T-helper 2 cell treated with Interferon-gamma antibody and Interleukin-4, amounts not matched to agents 100 ng/mL and 5 ng/mL, for 36 hours (primary cell): Measurements from ENCODE around the gene FST. TPM values are rescaled to one million over a fixed set of nuclear protein-coding genes. Genes with fewer than 3 reads are reported as not detected.

ENCODE experiments used
- intact Hi-C: fragments of 100-400 bp; cut with micrococcal nuclease; formaldehyde crosslinking; loops from one replicate; pipeline ENCODE4 v1.15.1; 2023
- total RNA-seq: library from RNA; stranded (reverse); gene quantifications from 2 replicates; pipeline ENCODE4 v1.2.3, GENCODE V29; 2022

FST gene, protein sequence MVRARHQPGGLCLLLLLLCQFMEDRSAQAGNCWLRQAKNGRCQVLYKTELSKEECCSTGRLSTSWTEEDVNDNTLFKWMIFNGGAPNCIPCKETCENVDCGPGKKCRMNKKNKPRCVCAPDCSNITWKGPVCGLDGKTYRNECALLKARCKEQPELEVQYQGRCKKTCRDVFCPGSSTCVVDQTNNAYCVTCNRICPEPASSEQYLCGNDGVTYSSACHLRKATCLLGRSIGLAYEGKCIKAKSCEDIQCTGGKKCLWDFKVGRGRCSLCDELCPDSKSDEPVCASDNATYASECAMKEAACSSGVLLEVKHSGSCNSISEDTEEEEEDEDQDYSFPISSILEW
- total RNA-seq = not detected in 2 replicates

DNA sequence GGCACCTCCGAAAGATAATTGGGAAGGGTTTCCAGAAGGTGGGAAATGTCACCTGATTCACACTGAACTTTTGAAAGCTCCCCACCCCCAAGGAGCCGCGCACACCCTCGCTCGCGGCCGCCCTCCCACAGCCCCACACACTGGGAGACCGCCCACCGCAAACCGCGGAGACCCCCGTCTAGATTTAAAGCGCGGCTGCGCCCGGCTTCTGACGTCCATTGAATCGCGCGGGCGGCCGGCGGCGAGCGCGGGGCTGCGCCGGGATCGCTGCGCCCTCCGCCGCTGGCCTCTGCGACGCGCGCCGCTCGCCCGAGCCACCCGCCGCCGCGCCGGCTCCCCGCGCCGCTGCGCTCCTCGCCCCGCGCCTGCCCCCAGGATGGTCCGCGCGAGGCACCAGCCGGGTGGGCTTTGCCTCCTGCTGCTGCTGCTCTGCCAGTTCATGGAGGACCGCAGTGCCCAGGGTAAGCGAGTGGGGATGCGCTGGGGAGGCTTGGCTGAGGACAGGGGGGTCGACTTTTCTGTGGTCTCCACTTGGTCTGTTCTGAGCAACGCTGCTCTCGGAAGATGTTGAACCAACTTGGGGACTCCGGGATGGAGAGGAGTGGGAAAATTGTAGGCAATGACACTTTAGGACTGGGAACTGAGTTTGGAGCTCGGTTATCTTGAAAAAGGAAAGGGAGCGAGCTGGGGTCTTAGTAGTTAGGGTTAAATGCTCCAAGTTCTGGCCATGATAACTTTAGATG, at the start of gene FST:
Gene FST (plus strand): TSS at position 214 of the 743 bp plus-strand sequence. CDS start 163 bp downstream, at position 377.
- intact Hi-C loops = loop anchor here (10.0 kb wide), 1 partner anchor 376 kb away; the partner anchor contains the start of gene MOCS2

DNA sequence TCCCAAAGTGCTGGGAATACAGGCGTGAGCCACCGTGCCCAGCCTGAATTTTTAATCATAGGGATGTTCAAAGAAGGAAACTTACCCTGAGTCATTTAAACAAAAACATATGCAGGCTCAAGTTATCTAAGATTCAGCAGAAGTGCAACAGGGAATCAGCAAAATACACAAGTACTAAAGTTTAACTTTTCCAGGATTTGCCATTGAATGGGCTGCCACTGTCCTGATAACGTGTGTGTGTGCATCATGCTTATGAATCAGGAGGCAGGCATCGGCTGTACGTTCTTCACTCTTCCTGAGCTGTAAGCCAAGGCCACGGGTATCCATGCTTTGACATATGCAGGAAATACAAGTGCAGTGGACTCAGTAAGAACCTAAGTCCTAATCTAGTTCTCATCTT, 48.8 kb upstream of the FST start:
- intact Hi-C loops = no loop called here

DNA sequence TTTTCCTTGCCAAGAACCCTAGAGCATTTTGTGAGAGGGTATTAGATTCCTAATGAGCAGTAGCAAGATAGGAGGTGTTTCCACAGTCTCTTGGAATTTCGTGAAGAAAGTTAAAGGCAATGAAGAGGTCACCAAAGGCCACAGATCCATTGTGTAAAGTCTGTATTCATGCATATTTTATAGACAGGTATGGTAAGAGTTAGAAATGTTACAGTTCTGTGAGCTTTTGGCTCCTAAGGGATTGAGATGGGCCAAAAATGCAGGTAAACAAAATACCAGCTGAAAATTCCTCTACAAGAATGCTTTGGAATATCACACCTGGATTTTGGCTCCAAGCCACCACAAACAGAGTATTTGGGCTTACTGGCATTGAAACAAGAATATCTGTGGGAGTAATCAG, 47.4 kb upstream of the FST start:
- intact Hi-C loops = no loop called here

DNA sequence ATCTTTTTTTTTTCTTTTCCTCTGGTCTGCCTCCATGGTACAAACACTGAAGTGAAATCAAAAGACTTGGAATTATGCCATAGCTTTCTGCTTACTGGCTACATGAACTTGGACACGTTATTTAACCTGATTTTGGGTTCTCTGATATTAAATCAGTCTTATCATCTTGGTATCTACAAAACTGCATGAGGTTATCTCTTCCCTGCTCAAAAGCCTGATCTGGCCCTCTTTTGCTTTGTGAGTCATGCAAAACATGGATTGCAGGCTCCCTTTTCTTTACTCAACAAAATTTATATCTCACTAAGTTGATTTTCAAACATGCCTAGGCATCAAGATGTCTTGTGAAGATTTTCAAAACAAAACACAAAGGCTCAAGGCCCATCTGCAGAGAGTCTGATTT, 45.9 kb upstream of the FST start:
- intact Hi-C loops = no loop called here

DNA sequence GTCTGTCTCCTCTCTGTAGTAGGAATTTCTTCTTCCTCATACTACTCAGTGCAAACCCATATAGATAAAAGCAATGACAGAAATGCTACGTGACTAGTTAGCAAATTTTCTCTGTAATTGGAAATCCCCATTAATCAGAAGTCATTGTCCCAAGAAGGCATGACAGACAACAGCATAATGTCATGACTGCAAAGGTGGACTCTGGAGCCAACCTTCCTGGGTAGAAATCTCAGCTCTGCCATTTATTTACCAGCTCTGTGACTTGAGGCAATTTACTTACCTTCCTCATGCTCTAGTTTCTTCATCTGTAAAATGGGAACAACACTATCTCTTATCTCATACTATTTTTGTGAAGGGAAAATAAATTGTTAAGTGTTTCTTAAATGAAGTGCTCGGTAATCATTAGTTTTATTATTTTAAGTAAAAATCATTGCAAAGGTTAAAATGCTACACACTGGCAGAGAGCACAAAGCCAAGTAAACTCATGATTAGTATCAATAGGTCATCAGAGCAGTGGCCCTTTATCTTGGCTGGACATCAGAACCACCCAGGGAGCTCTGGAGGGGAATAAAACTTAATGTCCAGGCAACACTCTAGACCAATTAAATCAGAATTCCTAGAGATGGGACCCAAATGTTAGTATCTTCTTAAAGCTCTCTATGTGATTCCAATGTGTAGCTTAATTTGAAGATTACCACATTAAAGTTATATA, 43.8 kb upstream of the FST start:
- intact Hi-C loops = no loop called here

DNA sequence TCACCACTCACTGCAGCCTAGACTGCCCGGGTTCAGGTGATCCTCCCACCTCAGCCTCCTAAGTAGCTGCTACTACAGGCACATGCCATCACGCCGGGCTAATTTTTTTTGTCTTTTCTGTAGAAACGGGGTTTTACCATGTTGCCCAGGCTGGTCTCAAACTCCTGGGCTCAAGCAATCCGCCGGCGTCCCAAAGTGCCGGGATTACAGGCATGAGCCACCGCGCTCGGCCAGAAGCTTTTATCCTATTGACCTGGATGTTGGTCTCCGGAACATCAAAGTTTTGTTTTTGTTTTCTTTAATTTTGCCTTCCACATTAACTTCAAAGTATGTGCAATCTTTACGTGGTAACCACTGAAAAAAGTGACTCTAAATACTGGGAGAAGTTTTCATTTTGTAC, 42.4 kb upstream of the FST start:
- intact Hi-C loops = no loop called here

DNA sequence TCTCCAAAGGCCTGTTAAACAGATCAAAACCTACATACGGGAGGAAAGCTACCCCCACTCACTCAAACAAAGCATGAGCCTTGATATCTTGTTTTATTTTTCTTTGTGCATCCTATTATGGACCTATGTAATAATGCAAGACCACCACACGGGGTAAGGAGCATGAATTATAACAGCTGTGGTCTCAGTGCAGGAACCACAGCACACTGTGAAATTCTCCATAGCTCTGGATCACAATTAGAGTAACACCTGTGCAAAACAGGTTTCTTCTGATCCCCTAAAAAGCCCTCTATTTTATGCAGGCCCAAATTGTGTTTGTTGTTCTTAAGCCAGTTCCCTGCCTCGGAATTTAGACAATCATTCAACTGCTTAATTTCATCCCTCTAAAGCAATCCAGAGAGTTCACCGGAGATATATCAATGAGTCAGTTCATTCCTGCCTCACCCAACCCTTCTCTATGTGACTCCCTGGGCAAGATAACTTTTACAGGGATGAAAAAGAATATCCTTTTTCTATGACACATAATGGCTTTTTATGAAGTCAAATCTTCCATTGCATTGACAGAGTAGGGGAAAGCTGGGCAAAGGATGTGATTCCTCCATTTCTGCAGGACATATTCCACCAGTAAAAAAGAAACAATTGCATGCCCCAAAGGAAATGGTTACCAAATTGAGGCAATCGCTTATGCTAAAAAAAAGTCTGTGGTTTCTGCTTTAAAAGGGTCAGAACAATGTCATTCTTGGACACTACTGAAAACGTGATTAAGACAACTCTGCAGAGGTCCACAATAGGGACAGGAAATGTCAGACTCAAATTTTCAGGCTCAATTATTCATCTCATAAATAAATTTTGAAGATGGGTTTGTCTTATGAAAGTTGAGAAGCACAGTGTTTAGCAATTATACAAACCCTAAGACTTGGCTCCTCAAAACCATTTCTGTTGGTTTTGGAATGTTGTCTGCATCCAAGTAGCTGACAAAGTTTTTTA, 41.6 kb upstream of the FST start:
- intact Hi-C loops = no loop called here

DNA sequence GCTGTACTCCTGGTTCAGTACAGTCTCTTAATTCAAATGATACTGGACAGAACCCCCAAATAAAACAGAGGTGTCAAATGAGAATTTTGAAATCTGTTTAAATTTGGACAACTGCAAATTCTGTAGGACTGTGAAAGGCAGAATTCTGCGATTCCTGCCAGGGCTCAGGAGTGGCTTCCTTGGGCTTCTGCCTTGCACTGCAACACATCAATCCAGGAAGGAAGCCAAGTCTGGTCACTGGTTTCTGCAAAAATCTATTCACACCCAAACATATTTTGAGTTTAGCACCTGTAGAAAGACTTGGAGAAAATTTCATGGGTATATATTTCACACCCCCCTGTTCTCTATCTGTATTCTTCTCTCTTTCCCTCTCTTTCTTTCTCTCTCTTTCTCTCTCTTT, 37.5 kb upstream of the FST start:
- intact Hi-C loops = no loop called here

DNA sequence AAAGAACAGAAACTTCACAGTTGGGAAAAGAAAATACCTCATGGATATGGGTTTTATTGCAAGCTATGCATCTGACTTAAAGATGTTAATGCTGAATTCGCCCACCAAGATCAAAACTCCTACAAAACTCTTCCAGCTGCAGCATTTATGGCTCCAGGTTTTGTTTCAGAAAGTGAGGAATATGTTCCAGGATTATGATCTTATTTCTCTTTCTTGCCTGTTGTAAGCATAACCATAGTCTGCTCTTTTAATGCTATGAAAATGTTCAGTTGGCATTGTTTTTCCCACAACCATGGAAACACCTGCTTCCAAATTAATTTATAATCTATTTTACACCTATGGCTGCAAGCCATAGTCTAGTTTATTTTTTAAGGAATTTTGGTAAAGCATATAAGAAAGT, 34.9 kb upstream of the FST start:
- intact Hi-C loops = no loop called here

DNA sequence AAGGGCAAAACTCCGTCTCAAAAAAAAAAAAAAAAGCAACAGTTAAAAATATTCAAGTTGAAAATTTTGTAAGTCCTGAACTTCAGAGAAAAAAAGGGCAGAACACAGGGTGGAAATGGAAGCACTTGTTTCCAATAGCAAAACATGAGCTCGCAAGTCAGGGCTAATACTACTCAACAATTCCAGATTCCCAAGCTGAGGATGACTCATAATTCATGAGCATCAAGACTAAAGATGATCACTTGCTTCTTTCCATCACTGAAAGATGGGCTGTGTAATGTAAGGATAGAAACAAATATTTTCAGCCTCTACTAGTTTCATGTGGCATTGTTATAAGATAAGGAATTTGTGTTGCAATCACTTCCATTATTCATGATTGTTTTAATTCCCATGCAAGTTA, 33.5 kb upstream of the FST start:
- intact Hi-C loops = no loop called here

DNA sequence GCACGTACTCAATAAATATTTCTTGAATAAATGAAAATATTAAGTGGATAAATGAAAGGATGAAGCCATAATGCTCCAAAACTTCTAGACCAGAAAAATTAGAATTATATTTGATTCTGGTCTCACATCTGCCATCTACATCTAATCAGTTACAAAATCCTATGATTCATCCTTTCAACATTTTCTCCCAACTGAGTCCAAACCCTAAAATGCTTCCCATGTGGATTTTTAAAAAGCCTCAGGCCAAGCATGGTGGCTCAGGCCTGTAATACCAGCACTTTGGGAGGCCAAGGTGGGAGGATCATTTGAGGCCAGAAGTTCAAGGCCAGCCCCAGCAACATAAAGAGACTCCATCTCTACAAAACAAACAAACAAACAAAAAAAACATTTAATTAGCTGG, 31.6 kb upstream of the FST start:
- intact Hi-C loops = no loop called here

DNA sequence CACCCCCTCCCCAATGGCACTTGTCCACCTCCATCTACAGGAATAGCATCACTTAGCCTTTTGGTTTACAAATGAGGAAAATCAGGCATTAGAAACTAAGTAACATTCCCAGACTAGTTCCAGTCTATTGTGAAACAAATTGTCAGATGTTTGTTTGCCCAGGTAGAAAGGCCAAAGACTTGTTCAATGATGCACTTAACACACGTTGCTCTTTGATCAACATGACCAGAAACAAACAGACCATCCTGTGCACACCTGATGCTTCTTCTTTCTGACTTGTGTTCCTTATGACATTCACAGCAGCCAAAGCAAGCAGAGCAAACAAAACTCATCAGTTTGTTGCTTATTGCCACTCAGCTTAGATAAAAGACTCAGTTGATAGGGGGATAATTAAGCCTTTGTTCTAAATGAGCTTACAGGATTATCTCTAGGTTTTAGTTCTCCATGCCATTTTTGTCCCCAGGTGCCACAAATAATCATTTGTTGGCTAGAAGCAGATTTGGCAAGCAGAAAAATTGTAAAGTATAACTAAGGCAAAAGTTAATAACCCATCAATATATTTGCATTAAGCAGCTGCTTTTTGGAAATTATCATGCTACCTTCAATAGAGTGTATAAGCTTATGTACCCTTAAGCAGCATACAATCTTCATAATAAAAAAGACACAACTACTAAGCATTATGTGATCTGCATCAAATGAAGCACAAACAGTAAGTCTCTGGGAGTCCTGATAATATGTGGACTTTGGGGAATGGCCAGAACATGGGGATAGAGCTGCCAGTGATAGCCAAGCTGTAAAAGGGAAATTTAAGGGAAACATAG, 26.3 kb upstream of the FST start:
- intact Hi-C loops = no loop called here

DNA sequence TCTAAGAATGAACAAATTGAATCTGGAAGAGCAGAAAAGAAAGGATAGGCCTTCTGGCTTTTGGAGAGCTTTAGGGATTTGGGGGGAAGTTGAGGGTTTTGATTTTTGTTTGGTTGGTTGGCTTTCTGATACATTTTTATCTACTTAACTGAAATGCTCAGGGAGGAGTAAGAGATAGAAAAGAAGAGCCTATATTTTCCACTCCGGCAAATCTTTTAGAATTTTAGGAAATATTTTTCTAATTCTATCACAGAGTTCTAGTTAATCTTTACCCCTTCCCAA, 25.8 kb upstream of the FST start:
- intact Hi-C loops = no loop called here

DNA sequence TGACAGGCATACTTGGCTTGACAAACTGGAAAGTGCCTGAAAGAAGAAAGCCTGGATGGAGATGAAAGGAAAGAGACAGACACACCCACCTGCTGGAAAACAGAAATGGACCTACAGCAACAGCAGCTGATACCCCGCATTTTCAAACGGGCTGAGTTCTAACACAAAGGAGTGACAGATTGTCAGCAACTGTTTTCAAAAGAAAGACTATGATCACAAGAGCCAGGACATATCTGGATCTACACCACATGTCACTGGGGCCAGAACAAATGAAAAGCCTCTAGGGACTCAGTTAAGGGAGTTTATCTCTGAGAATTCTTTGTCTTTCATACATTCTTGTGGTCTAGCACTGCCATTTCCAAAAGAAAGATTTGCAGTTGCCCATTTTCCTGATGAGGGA, 24.1 kb upstream of the FST start:
- intact Hi-C loops = no loop called here

DNA sequence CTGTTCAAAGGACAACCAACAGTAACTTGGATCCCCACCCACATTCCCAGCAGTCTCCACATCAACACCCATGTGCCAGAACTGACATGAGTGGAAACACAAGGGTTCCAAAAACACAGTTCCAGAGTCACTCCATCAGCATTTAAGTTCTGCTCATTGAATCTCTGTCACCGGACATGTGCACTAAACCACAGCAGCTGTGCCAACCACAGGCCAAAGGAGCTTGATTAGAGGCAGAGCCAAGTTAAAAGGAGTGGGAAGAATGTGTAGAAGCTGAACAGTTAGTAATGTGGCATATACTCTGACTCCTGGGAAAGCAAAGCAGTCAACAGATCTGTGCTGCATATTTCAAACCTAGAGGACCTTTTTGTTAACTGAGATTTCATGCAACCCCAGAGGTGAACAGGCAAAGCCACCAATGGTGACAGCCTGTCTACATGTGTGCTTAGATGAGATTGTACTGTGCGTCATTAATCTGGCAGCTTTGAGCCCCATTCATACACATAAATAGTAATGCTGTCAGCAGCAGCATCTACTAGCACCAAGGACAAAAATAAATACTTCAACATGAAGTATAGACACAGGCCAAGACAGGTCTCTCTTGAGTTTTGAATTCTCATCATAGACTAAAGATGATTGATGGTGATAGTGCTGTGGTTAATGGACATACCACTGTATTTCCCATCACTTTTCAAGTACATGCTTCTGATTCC, 16.4 kb upstream of the FST start:
- intact Hi-C loops = no loop called here

DNA sequence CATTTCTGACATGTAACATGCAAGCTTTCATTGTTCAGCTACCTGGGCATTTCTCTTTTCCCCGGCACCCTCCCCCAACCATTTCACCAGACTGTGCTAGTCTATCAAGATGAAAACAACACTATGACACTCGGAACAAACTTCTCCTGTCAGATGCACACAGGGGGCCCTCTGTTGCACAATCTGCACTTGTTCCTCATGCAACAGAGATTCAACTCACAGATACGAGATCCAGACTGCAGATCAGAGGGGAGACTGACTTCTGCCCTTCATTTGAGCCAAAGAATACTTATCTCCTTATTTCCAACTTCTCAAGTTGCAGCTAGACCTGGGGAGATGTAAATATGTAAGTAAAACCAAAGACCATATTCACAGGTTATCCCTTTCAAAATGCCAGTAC, 15.7 kb upstream of the FST start:
- intact Hi-C loops = no loop called here

DNA sequence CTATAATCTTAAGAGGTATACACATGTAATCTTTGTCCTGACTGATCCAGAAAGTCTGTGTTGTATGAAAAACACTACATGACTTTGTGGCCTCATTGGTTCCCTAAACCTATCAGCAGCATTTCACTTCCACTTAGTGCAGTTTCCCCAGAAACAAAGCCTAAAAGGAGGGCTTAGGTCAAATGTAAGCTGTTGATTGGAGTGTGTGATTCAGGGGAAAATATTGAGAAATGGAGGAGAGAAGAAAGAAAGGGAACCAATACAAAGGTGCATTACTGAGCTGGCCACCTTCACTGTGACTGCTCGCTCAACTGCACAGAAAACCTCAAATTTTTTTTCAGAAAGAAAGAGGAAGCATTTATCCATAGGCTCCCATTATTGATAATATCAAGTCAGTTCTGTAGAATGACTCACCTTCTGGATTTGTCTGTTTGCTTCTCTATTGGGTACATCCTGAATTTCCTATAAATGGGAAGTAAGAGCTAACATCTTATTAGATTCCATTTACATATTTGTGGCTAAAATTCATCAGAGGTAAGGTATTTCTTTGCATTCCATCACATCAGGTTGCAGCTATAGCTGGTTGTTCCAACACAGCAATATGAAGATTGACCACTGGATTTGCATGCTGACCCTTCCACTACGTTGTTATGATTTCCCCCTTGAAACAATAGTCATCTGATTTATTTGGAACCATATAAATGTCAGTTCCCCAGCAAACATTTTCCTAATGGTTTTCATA, 10.3 kb upstream of the FST start:
- intact Hi-C loops = loop anchor here (10.0 kb wide), 2 partner anchors 515 to 525 kb away; no protein-coding TSS in a partner anchor

DNA sequence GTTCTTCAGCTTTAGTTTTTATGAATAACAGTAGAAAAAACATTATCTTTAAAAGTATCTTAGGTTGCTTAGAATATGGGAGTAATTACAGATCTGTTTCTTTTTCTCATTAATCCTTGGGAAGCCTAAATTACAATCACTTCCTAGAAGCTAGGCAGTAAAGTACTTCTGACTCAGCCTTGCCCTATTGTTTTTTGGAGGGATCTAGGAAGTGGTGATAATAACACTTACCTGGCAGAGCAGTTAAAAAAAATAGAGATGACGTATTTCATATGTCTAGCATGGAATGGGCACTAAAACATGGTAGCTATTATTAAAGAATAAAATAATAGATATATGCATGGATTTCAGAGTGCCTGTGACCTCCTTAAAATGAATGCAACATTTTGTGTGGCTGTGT, 8.2 kb upstream of the FST start:
- intact Hi-C loops = loop anchor here (10.0 kb wide), 2 partner anchors 517 to 523 kb away; no protein-coding TSS in a partner anchor
